Type B pancreatic cell (in vitro differentiated cells): ENCODE data around the gene CBX2. TPM values are rescaled to one million over a fixed set of nuclear protein-coding genes. Genes with fewer than 3 reads are reported as not detected.
"Not testable (repeated sequence)": the region's sequence is repeated elsewhere in the genome, so short reads cannot be mapped to it uniquely, and the experiment has no call there.

Source experiments
- DNase-seq: peaks from one replicate; pipeline ENCODE4 v3.0.0; 2021; ENCODE audit warnings: mixed read lengths; ENCODE audit not compliant: unreplicated experiment; ENCODE audit errors: extremely low spot score
- H3K27ac Mint-ChIP-seq: 2 replicates; pipeline ENCODE4 v1.8.0; 2021; ENCODE audit warnings: mild to moderate bottlenecking, mixed read lengths
- H3K27me3 Mint-ChIP-seq: 2 replicates; pipeline ENCODE4 v1.8.0; 2021; ENCODE audit warnings: mixed read lengths
- H3K36me3 Mint-ChIP-seq: 2 replicates; pipeline ENCODE4 v1.8.0; 2021; ENCODE audit warnings: mixed read lengths
- H3K4me1 Mint-ChIP-seq: one replicate; pipeline ENCODE4 v1.8.0; 2021; ENCODE audit warnings: mixed read lengths; ENCODE audit not compliant: unreplicated experiment
- H3K4me3 Mint-ChIP-seq: 2 replicates; pipeline ENCODE4 v1.8.0; 2021; ENCODE audit warnings: mild to moderate bottlenecking, mixed read lengths
- H3K9me3 Mint-ChIP-seq: 2 replicates; pipeline ENCODE4 v1.8.0; 2021; ENCODE audit warnings: mixed read lengths
- total RNA-seq: library from RNA; stranded (reverse); gene quantifications from 2 replicates; pipeline ENCODE4 v1.2.1, GENCODE V29; 2021; ENCODE audit warnings: low replicate concordance
- TF ChIP-seq, protein P1 (sequence below): fragments of 200-600 bp; sonication (generic); conservative IDR thresholded peaks from 2 replicates; pipeline ENCODE4 v1.5.0; 2021; ENCODE audit warnings: antibody characterized with exemption, mild to moderate bottlenecking

The CBX2 gene
- total RNA-seq, 1 donor from 2014 or later = 72.0 TPM

GRCh38 chr17:79749156-79749815 is 28.7 kb upstream of the CBX2 start:
- H3K4me1 Mint-ChIP-seq = peaks cover 10% of the 10 kb centered on the region
- no peak for DNase-seq
- no peak overlapping the region for H3K27ac Mint-ChIP-seq
- H3K27me3 Mint-ChIP-seq = peaks cover 53% of the 10 kb centered on the region
- H3K4me3 Mint-ChIP-seq = no peak overlapping the region
- no peaks in the 10 kb centered on the region for H3K9me3 Mint-ChIP-seq
- TF ChIP-seq, protein P1, sequence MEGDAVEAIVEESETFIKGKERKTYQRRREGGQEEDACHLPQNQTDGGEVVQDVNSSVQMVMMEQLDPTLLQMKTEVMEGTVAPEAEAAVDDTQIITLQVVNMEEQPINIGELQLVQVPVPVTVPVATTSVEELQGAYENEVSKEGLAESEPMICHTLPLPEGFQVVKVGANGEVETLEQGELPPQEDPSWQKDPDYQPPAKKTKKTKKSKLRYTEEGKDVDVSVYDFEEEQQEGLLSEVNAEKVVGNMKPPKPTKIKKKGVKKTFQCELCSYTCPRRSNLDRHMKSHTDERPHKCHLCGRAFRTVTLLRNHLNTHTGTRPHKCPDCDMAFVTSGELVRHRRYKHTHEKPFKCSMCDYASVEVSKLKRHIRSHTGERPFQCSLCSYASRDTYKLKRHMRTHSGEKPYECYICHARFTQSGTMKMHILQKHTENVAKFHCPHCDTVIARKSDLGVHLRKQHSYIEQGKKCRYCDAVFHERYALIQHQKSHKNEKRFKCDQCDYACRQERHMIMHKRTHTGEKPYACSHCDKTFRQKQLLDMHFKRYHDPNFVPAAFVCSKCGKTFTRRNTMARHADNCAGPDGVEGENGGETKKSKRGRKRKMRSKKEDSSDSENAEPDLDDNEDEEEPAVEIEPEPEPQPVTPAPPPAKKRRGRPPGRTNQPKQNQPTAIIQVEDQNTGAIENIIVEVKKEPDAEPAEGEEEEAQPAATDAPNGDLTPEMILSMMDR = no peak
- no peaks in the 10 kb centered on the region for H3K36me3 Mint-ChIP-seq

GRCh38 chr17:79749958-79750357 is 28.0 kb upstream of the CBX2 start:
- H3K4me1 Mint-ChIP-seq = peaks cover 13% of the 10 kb centered on the region

DNA sequence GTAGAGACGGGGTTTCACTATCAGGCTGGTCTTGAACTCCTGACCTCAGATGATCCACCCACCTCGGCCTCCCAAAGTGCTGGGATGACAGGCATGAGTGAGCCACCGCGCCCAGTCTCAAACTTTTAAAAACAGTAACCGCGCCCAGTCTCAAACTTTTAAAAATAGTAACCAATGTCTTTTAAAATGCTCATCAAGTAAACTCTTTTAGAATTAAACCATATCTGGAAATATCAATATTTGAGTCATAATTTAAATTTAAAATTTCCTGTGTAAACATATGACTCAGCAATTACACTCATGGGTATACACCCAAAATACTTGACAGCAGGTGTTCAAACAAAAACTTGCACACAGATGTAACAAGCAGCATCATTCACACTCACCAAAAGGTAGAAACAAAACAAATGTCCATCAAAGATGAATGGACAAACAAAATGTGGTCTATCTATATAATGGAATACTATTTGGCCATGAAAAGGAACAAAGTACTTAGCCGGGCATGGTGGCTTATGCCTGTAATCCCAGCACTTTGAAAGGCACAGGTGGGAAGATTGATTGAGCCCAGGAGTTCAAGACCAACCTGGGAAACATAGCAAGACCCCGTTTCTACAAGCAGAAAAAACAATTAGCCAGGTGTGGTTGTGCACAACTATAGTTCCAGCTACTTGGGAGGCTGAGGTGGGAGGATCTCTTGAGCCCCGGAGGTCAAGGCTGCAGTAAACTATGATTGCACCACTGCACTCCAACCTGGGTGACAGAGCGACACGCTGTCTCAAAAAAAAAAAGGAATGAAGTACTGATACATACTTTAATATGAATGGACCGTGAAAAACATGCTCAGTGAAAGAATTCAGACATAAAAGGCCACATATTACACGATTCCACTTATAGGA is 27.1 kb upstream of the CBX2 start:
- Mint-ChIP-seq H3K4me1 (peaks cover 9% of the 10 kb centered on the region), H3K36me3 (no peaks in the 10 kb centered on the region), H3K4me3 (no peak overlapping the region), H3K27me3 (peaks cover 52% of the 10 kb centered on the region), H3K9me3 (no peaks in the 10 kb centered on the region), H3K27ac (no peak overlapping the region)
- TF ChIP-seq, protein P1 = no peak
- DNase-seq = no peak

More at GRCh38 chr17:79749958-79750357, 28.0 kb upstream of the CBX2 start:
- H3K36me3 Mint-ChIP-seq = no peaks in the 10 kb centered on the region
- no peak overlapping the region for H3K27ac Mint-ChIP-seq
- no peak for DNase-seq
- peaks cover 56% of the 10 kb centered on the region for H3K27me3 Mint-ChIP-seq
- no peaks in the 10 kb centered on the region for H3K9me3 Mint-ChIP-seq
- TF ChIP-seq, protein P1 = no peak
- H3K4me3 Mint-ChIP-seq = no peak overlapping the region

DNA sequence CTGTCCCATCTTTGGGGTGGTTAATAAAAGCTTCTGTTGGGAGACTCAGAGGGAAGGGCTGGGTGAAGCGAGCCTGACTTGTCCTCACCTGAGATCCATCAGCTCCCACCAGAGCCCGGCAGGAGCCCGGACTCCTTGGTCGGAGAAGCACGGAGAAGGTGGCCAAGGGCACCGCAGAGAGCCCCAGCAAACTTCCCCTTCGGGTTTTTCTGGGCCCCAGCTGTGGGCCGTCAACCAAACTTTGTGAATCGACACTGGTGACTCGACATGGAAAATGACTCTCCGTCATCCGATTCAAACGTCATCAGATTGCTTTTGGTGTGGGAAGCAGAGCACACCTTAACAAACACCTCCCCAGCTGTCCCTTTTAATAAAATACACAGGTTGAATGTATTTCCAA is 25.8 kb upstream of the CBX2 start:
- Mint-ChIP-seq H3K4me1 (peaks cover 6% of the 10 kb centered on the region), H3K27me3 (peaks cover 41% of the 10 kb centered on the region), H3K36me3 (no peaks in the 10 kb centered on the region), H3K9me3 (no peaks in the 10 kb centered on the region), H3K27ac (no peak overlapping the region), H3K4me3 (no peak overlapping the region)
- DNase-seq = no peak
- TF ChIP-seq, protein P1 = no peak

DNA sequence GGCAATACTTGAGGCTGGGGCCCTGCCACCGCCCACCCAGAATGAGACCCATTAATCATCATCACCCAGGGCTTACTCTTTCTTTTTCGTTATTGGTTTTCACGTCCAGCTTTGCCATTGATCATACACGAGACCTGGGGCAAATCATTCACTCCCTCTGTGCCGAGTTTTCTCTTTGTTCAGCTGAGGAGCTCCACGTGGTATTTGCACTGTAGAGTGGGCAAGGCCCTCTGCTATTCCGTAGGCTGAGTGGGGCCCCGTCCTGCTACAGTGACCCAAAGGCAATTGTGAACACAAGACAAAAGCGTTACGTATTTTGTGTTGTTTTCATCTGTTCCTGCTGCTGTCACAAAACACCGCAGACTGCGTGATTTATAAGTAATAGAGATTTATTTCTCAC is 23.6 kb upstream of the CBX2 start:
- Mint-ChIP-seq H3K36me3 (no peaks in the 10 kb centered on the region), H3K27ac (no peak overlapping the region), H3K9me3 (no peaks in the 10 kb centered on the region), H3K4me3 (no peak overlapping the region), H3K4me1 (peaks cover 5% of the 10 kb centered on the region), H3K27me3 (peaks cover 27% of the 10 kb centered on the region)
- TF ChIP-seq, protein P1 = no peak
- DNase-seq = no peak

- H3K36me3 Mint-ChIP-seq, H3K4me3 Mint-ChIP-seq, H3K27ac Mint-ChIP-seq, DNase-seq, H3K4me1 Mint-ChIP-seq, H3K9me3 Mint-ChIP-seq: not testable (repeated sequence)
- H3K27me3 Mint-ChIP-seq = peaks cover 22% of the 10 kb centered on the region
These were observed 23.0 kb upstream of the CBX2 start for GRCh38 chr17:79754903-79755302.
